ENCODE results near the gene RPL32. TPM values are rescaled to one million over a fixed set of nuclear protein-coding genes. Genes with fewer than 3 reads are reported as not detected.

The RPL32 gene
- total RNA-seq, 1 donor: 2,127 TPM

GRCh38 chr3:12829886-12830784, 11.2 kb downstream of the RPL32 start:
- Histone ChIP-seq H3K9me3 (ENCODE audit: low read depth, low read length) (no peaks in the 10 kb centered on the region), H3K4me1 (ENCODE audit: insufficient read depth, low read length) (no peaks in the 10 kb centered on the region), H3K4me3 (ENCODE audit: low read length) (no peak overlapping the region), H3K27me3 (ENCODE audit: insufficient read depth, low read length) (no peaks in the 10 kb centered on the region)

DNA sequence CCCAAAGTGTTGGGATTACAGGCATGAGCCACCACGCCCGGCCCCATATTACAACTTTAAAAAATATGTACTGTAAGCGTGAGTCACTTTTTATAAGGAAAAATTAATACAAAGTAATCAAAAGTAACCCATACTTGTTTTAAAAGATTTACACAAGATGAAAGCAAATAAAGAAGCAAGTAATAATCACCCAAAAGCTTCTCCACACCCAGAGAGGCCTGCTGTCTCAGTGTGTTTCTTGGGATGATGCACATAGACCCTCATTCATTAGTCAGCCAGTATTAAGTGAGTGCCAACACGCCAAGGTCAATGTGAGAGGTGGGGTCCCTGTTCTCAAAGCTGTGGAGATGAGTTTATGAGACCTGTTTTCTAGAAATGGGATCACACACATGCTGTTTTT, 12.0 kb downstream of the RPL32 start:
- Histone ChIP-seq H3K27me3 (ENCODE audit: insufficient read depth, low read length) (no peaks in the 10 kb centered on the region), H3K4me3 (ENCODE audit: low read length) (no peak overlapping the region), H3K9me3 (ENCODE audit: low read depth, low read length) (no peaks in the 10 kb centered on the region), H3K4me1 (ENCODE audit: insufficient read depth, low read length) (no peaks in the 10 kb centered on the region)

GRCh38 chr3:12828751-12829150, 12.6 kb downstream of the RPL32 start:
- H3K4me3 ChIP-seq (ENCODE audit: low read length): no peak overlapping the region

GRCh38 chr3:12825156-12825555, 16.2 kb downstream of the RPL32 start:
- no peak overlapping the region for H3K4me3 ChIP-seq (ENCODE audit: low read length)
- H3K4me1 ChIP-seq (ENCODE audit: insufficient read depth, low read length): no peaks in the 10 kb centered on the region
- H3K27me3 ChIP-seq (ENCODE audit: insufficient read depth, low read length): no peaks in the 10 kb centered on the region
- no peaks in the 10 kb centered on the region for H3K9me3 ChIP-seq (ENCODE audit: low read depth, low read length)

More at GRCh38 chr3:12828751-12829150, 12.6 kb downstream of the RPL32 start:
- Histone ChIP-seq H3K27me3 (ENCODE audit: insufficient read depth, low read length) (no peaks in the 10 kb centered on the region), H3K4me1 (ENCODE audit: insufficient read depth, low read length) (no peaks in the 10 kb centered on the region), H3K9me3 (ENCODE audit: low read depth, low read length) (no peaks in the 10 kb centered on the region)

GRCh38 chr3:12824299-12824698, 17.1 kb downstream of the RPL32 start:
- Histone ChIP-seq H3K4me3 (ENCODE audit: low read length) (no peak overlapping the region), H3K4me1 (ENCODE audit: insufficient read depth, low read length) (no peaks in the 10 kb centered on the region), H3K27me3 (ENCODE audit: insufficient read depth, low read length) (no peaks in the 10 kb centered on the region), H3K9me3 (ENCODE audit: low read depth, low read length) (no peaks in the 10 kb centered on the region)

- no peaks in the 10 kb centered on the region for H3K4me1 ChIP-seq (ENCODE audit: insufficient read depth, low read length)
- no peak overlapping the region for H3K4me3 ChIP-seq (ENCODE audit: low read length)
These were observed 18.5 kb downstream of the RPL32 start for GRCh38 chr3:12822725-12823373.

GRCh38 chr3:12818773-12819172, 22.6 kb downstream of the RPL32 start:
- Histone ChIP-seq H3K4me1 (ENCODE audit: insufficient read depth, low read length) (no peaks in the 10 kb centered on the region), H3K9me3 (ENCODE audit: low read depth, low read length) (no peaks in the 10 kb centered on the region), H3K27me3 (ENCODE audit: insufficient read depth, low read length) (no peaks in the 10 kb centered on the region), H3K4me3 (ENCODE audit: low read length) (no peak overlapping the region)

More at GRCh38 chr3:12822725-12823373, 18.5 kb downstream of the RPL32 start:
- Histone ChIP-seq H3K9me3 (ENCODE audit: low read depth, low read length) (no peaks in the 10 kb centered on the region), H3K27me3 (ENCODE audit: insufficient read depth, low read length) (no peaks in the 10 kb centered on the region)

- Histone ChIP-seq H3K4me1 (ENCODE audit: insufficient read depth, low read length) (no peaks in the 10 kb centered on the region), H3K27me3 (ENCODE audit: insufficient read depth, low read length) (no peaks in the 10 kb centered on the region), H3K4me3 (ENCODE audit: low read length) (no peak overlapping the region), H3K9me3 (ENCODE audit: low read depth, low read length) (no peaks in the 10 kb centered on the region)
These were observed 23.1 kb downstream of the RPL32 start for GRCh38 chr3:12818273-12818672.

- Histone ChIP-seq H3K27me3 (ENCODE audit: insufficient read depth, low read length) (no peaks in the 10 kb centered on the region), H3K4me1 (ENCODE audit: insufficient read depth, low read length) (no peaks in the 10 kb centered on the region), H3K9me3 (ENCODE audit: low read depth, low read length) (no peaks in the 10 kb centered on the region), H3K4me3 (ENCODE audit: low read length) (no peak overlapping the region)
These were observed 24.0 kb downstream of the RPL32 start for GRCh38 chr3:12817343-12817710.

- no peak overlapping the region for H3K4me3 ChIP-seq (ENCODE audit: low read length)
- no peaks in the 10 kb centered on the region for H3K27me3 ChIP-seq (ENCODE audit: insufficient read depth, low read length)
- H3K9me3 ChIP-seq (ENCODE audit: low read depth, low read length): no peaks in the 10 kb centered on the region
- no peaks in the 10 kb centered on the region for H3K4me1 ChIP-seq (ENCODE audit: insufficient read depth, low read length)
These were observed 24.6 kb downstream of the RPL32 start for GRCh38 chr3:12816521-12817342.

DNA sequence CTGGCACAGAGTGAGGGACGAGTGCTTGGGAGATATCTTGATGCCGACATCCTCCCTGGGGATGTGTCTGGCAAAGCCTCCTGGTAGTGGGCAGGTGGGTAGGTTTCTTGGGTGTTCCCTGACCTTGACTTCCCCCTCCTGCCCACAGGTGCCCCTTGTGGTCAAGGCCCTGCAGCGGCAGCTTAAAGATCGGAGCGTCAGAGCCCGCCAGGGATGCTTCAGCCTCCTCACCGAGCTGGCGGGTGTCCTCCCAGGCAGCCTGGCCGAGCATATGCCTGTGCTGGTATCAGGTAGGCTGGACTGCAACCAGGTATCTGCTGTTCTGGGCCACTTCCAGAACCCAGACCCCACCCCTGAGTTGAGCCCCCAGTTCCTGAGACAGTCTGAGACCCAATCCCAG, 25.6 kb downstream of the RPL32 start:
- H3K4me3 ChIP-seq (ENCODE audit: low read length): no peak overlapping the region
- H3K9me3 ChIP-seq (ENCODE audit: low read depth, low read length): no peaks in the 10 kb centered on the region
- H3K27me3 ChIP-seq (ENCODE audit: insufficient read depth, low read length): no peaks in the 10 kb centered on the region
- H3K4me1 ChIP-seq (ENCODE audit: insufficient read depth, low read length): no peaks in the 10 kb centered on the region

GRCh38 chr3:12815078-12815477, 26.3 kb downstream of the RPL32 start:
- H3K4me1 ChIP-seq (ENCODE audit: insufficient read depth, low read length): no peaks in the 10 kb centered on the region
- H3K9me3 ChIP-seq (ENCODE audit: low read depth, low read length): no peaks in the 10 kb centered on the region
- no peak overlapping the region for H3K4me3 ChIP-seq (ENCODE audit: low read length)
- no peaks in the 10 kb centered on the region for H3K27me3 ChIP-seq (ENCODE audit: insufficient read depth, low read length)

GRCh38 chr3:12813967-12814366, 27.4 kb downstream of the RPL32 start:
- Histone ChIP-seq H3K9me3 (ENCODE audit: low read depth, low read length) (no peaks in the 10 kb centered on the region), H3K27me3 (ENCODE audit: insufficient read depth, low read length) (no peaks in the 10 kb centered on the region), H3K4me1 (ENCODE audit: insufficient read depth, low read length) (peaks cover 7% of the 10 kb centered on the region), H3K4me3 (ENCODE audit: low read length) (no peak overlapping the region)

DNA sequence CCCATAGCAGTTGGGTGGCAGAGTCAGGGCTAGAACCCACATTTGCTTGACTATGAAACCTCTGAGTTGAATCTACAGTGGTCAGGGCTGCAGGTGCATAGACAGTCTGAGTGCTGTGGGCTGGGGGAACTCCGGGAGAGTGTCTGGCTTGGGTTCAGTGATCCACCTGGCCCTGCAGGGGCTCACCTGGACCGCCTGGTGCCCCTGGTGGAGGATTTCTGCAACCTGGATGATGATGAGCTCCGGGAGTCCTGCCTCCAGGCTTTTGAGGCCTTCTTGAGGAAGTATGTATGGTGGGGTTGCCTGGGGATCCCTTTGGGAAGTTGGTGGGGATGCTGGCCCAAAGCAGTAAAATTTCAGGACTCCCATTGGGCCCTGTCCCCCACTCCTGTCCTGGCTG, 28.6 kb downstream of the RPL32 start:
- Histone ChIP-seq H3K4me1 (ENCODE audit: insufficient read depth, low read length) (peaks cover 7% of the 10 kb centered on the region), H3K9me3 (ENCODE audit: low read depth, low read length) (no peaks in the 10 kb centered on the region), H3K27me3 (ENCODE audit: insufficient read depth, low read length) (no peaks in the 10 kb centered on the region), H3K4me3 (ENCODE audit: low read length) (no peak overlapping the region)

DNA sequence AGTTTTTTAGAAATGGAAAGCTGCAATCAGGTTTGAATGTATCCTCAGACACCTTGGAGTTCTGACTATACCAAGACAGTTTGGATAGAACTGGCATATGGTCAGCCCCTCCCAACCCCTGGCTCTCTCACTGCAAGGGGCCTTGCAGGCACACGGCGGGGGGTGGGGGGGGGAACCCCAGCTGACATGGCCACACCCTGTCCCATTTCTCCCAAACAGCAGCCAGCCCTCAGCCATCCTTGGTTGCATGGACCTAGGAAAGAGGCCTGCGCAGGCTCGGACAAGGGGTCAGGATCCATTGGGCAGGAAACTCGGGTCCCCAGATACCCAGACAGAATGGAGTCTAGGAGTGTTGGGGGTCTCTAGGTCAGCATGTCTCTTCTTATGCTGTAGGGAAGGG, 30.4 kb downstream of the RPL32 start:
- H3K4me1 ChIP-seq (ENCODE audit: insufficient read depth, low read length): peaks cover 7% of the 10 kb centered on the region
- no peaks in the 10 kb centered on the region for H3K27me3 ChIP-seq (ENCODE audit: insufficient read depth, low read length)
- H3K4me3 ChIP-seq (ENCODE audit: low read length): no peak overlapping the region
- H3K9me3 ChIP-seq (ENCODE audit: low read depth, low read length): no peaks in the 10 kb centered on the region

All from mononuclear cell (primary cell).